HG02588 (cell line): Measurements from ENCODE around the gene USP37.
A peak's percentile ranks its signal among the peaks of the same experiment; 100 is the strongest.
"Not testable (repeated sequence)": the region's sequence is repeated elsewhere in the genome, so short reads cannot be mapped to it uniquely, and the experiment has no call there.

Source experiments
- ATAC-seq: cut with Tn5 transposase; IDR thresholded peaks from one replicate; pipeline ENCODE4 v1.9.1; 2021; ENCODE audit warnings: mild to moderate bottlenecking, moderate library complexity; ENCODE audit not compliant: unreplicated experiment

USP37 gene

DNA sequence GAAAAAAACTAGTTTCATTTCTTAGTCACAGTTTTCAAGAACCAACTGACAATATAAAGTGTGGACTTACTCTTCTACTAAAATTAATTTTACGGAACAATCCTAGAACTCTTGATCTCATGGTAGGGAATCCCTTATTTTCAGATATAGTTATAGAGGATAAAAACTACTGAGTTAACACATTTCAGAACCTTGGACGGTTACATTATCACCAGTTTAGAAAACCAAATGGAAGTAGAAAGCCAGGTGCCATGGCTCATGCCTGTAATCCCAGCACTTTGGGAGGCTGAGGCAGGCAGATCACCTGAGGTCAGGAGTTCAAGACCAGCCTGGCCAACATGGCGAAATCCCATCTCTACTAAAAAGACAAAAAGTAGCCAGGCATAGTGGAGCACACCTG is 13.9 kb downstream of the USP37 start:
- not testable (repeated sequence) for ATAC-seq

DNA sequence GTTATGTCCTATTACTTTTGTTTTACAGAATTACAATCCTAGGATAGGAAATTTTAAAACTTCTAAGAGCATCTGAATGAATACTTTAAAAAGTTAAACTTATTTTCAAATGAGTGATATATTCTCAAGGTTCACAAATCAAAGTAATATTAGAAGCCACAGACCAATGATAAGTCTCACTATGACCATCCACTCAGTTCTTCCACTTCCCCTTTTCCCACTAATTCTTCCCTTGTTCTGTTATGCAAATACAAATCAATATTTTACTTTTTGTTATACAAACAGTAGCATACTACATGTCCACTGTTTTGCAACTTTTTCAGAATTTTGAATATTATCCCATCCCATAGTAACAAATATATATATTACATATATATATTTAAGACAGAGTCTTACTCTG is 20.2 kb downstream of the USP37 start:
- ATAC-seq: no peak

DNA sequence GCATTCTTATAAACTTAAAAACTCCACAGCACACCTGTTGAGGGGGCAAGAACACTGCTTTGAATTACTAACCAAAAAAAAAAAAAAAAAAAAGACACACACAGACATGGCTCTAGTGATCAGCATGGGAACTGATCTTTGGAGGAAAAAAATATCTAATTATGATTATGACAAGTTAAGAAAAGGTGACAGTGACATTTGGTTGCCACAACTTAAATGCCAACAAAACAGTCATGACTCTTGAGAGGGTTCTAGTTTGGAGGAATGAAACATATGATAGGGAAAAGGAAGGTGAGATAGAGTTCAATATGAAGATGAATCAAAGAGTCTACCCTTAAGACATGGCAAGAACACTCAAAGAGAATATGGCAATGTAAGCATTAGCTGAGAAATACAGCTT is 20.6 kb downstream of the USP37 start:
- no peak for ATAC-seq

DNA sequence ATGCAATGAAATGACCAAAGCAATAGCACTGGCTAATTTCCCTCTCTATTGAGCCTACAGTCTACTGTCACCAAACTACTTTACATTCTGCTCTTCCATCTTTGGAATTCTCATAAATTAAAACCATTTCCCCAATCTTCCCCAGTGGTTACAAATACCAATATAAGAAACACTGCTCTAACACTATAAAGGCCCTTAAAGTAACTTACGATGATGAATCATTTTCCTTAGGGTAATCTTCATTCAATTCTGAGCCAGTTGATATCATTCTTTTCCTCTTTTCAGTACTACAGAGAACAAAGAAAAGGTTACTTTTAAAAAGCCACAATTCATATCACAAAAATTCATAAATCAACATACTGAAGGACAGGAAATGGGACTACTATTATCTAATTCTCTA is 22.1 kb downstream of the USP37 start:
- no peak for ATAC-seq

DNA sequence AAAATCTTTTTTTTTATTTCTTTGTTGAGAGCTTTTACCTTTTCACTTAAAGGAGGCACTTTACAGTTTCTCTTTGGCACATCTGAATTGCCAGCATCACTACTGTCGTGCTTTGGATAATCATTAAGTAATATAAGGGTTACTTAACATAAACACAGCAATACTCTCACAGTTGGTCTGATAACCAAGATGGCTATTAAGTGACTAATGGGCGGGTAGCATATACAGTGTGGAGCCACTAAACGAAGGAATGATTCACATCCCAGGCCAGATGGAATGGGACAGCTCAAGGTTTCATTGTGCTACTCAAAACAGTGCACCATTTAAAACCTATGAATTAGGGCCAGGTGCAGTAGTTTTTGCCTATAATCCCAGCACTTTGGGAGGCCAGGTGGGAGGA is 28.1 kb downstream of the USP37 start:
- ATAC-seq: no peak

DNA sequence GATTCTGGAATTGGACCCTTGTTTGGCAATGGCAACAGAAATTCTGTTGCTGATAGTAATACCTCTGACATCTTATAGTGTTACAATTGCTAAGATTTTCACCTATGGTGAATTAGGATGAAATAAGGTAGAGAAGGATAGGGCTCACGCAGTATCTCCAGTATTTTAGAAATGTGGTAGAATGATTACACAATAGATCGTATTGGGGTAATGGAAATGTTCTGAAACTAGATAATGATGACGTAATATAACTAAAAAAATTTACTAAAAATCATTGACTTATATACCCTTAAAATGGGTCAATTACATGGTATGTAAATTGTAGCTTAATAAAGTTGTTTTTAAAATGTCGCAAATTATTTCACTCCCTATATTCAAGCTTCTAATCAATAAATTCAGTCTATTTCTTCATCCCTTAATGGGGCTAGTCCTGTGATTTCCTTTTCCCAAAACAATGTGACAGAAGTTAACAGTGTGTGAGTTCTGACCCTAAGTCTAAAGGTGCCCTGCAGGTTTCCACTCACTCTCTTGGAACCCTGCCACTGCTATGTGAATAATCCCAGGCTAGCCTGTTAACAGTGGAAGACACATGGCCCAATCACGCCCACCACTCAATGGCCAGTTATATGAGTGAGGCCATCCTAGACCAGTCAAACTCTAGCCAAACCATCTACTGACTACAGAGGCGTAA is 31.2 kb downstream of the USP37 start:
- ATAC-seq: no peak

DNA sequence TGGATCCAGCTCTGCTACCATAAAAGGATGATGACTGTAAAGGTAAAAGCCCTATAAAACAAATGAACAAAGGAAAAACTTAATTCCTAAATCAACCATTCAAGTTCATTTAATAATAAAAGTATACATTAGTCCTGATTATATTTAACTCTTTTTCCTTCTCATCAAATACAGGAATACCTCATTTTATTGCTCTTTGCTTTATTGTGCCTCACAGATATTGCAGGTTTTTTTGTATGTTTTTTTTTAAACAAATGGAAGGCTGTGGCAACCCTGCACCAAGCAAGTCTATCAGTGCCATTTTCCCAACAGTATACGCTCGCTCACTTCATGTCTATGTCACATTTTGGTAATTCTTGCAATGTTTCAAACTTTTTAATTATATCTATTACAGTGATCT is 38.2 kb downstream of the USP37 start:
- no peak for ATAC-seq

DNA sequence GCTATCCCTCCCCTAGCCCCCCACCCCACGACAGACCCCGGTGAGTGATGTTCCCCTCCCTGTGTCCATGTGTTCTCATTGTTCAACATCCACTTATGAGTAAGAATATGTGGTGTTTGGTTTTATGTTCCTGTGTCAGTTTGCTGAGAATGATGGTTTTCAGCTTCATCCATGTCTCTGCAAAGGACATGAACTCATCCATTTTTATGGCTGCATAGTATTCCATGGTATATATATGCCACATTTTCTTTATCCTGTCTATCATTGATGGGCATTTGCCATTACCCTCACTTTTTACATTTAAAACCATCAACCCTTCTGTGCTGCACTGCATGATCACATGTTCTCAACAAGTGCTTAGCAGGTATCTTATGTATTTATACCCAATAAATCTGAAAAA is 39.7 kb downstream of the USP37 start:
- ATAC-seq: not testable (repeated sequence)

DNA sequence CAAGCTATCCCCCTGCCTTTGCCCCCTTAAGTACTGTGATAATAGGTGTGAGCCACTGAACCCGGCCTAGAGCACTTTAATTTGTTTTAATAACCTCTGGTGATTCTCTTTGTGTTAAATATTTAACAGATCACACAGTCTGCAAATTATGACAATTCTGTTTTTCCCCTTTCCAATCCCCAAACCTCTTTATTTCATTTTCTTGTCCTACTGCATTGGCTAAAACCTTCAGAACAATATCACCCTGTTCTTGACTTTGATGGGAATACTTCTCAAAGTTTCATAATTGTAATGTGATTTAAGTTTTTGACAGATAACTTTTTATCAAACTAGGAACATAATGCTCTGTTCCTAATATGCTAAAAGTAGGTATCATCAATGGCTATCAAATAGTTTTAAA is 44.5 kb downstream of the USP37 start:
- ATAC-seq: no peak

DNA sequence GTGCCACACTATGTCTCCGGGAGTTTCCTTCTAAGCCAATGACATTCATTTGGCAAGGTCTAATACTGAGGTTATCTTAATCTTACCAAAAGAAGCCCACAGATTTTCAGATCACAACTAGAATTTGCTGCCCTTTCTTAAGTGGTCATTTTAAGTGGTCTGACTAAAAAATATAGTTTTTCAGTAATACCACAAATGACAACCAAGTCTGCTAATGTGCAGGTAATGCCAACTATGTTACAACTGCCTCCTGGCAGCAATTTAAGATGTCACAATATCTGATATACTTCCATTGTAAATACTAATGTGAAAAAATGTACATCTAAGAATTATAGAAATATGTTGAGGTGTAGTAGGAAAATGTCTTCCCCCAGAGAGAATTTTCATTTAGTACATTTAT is 49.3 kb downstream of the USP37 start:
- no peak for ATAC-seq

DNA sequence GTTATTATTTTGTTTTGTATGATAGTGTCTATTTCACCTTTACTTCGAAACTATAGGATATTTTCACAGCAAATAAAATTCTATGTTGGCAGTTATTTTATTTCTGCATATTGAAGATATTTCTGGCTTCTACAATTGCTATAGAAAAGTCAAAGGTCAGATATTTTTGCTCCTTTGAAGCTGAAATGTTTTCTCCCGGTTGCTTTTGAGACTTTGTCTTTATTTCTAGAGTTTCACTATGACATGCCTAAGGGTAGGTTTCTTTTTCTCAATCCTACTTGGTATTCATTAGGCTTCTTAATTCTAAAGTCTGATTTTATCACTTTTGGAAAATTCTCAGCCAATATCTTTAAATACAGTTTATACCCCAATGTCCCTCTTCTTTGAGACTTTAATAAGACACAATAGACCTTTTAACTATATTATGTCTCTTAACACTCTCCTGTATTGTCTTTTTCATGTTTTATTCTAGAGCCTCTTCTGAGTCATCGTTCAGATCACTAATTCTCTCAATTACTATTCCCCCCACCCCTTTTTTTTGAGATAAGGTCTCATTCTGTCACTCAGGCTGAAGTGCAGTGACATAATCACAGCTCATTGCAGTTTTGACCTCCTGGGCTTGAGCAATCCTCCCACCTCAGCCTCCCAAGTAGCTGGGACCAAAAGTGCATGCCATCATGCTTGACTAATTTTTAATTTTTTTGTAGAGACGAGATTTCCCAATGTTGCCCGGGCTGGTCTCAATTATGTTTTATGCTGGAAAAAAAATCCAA is 50.5 kb downstream of the USP37 start:
- peak; percentile 46 for ATAC-seq

DNA sequence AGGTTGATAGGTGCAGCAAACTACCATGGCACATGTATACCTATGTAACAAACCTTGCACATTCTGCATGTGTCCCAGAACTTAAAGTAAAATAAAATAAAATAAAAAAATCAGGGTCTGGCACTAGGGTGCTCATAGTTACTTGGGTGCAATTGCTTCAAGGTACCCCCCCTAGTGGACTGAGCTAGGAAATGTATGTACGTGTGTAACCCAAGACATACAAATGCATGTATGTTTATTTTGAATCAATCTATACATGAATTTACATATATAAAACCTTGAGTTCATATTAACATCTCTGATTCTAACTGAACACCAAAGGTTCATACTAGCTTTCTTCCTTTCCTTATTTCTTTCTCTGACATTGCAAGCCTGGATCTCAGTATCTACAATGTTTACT is 51.5 kb downstream of the USP37 start:
- no peak for ATAC-seq

DNA sequence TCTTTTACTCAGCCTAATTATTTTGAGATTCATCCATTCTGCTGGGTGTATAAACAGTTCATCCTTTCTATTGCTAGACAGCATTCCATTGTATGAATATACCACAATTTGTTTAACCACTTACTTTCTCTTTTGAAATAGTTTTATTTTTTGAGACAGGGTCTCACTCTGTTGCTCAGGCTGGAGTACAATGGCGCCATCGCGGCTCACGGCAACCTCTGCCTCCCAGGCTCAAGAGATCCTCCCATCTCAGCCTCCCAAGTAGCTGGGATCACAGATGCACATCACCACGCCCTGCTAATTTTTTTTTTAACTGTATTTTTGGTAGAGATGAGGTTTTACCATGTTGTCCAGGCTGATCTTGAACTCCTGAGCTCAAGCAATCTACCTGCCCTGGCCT is 54.5 kb downstream of the USP37 start:
- ATAC-seq: no peak

DNA sequence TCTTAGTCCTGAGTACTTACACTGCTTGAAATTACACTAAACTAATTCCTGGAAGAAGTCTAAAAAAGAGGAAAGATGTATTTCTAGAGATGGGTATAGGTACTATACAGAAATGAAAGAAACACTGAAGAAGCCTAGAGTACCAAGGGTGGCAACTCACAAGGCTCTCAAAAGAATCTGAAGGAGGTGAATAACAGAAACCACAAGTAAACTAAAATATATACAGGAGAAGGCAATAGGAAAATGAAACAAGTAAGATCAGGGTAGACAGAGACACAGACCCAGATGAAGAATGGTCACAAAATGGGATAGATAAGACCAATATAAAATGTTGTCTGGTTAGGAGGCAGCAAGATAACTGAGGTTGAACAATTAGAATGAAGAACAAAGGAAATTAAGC is 59.9 kb downstream of the USP37 start:
- no peak for ATAC-seq

DNA sequence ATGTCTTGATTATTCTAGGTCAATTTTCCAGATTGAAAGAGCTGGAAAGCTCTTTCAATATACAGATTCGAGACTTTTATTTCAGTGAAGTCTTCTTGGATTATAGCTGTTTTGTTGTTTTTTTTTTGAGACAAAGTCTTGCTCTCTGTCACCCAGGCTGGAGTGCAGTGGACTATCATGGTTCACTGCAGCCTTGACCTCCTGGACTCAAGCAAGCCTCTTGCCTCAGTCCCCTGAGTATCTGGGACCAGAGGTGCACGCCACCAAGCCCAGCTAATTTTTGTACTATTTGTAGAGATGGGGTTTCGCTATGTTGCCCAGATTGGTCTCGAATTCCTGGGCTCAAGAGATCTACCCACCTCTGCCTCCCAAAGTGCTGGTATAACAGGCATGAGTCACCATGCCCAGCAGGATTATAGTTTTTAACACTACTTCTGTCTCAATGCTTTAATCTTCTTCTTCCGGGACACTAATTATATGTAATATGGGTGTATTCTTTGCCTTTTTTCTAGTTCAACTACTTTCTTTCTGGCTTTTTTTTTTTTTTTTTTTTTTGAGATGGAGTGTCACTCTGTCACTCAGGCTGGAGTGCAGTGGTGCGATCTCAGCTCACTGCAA is 62.3 kb downstream of the USP37 start:
- ATAC-seq: no peak

DNA sequence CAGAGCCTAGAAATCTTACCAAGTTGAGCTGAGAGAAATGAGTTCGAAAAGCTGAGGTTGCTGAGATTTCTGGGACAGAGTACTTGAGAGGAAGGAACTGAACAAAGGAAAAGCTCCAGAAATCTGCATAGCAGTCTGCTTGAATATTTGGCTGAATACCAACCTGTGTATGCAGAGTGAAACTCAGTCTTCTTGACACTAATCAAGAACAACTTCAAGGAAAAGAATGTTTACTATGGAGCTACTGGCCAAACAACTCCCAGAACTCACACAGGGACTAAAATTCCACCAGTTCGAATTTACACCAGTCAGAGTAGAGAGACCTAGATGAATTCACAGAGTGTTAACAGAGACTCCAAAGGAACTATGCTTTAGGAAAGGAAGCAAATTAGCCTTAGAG is 66.5 kb downstream of the USP37 start:
- ATAC-seq: no peak

DNA sequence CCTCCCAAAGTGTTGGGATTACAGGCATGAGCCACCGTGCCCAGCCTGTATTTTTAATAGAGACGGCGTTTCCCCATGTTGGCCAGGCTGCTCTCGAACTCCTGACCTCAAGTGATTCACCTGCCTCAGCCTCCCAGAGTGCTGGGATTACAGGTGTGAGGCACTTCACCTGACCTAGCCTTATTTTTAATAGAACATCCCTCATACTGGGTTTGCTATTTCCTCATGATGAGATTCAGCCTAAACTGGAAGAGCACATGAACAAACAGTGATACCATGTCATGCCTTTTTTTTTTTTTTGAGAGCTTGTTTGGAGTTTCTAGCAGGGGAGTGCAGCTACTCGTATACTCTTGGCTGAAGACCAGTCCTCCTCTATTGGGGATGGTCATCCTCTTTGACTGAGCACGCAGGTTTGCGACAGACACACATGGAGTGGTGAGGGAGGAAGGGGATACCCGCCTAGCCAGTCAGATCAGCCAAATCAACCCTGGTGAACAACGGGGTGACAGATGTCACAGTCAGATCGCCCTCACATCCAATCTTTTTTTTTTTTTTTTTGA is 67.6 kb downstream of the USP37 start:
- no peak for ATAC-seq

DNA sequence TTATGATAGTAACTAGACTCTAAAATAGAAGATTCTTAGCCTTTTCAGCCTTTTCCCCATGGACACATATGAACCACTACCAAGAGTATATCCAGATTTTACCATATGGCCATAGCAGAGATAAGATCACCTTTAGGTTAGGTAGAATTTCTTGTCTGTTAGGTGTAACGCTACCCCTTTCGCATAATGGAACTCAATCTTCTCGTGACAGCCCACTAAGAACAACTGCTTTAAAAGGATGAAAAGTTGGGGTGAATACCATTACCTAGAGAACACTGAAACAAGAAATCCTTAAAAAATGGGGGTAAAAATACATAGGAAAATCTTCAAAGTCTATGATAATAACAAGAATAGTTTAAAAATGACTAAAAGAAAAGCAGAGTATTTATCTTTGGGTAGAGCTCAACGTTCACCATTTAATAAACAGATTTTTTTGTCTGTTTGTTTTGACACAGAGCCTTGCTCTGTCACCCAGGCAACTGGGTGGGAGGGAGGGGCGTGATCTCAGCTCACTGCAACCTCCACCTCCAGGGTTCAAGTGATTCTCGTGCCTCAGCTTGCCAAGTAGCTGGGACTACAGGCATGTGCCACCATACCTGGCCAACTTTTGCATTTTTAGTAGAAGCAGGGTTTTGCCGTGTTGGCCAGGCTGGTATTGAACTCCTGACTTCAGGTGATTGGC is 82.0 kb downstream of the USP37 start:
- no peak for ATAC-seq

DNA sequence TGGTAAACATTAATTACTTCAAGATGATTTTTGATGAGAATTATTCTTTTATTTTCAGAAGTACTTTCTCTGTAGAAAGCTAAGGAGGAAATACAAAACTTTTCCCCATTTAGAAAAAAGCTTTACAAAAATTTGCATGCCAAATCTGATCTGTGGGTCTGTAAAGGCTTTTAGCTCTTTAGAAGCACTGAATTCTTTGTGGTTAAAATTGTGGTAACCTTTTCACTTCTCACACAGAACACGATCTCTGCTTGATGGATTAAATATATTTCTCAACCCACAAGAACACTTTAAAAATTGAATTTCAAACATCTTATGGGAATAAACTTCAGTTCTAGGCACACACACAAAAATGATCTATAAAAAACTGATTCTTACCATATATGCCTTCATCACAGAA is 85.5 kb downstream of the USP37 start:
- ATAC-seq: no peak

DNA sequence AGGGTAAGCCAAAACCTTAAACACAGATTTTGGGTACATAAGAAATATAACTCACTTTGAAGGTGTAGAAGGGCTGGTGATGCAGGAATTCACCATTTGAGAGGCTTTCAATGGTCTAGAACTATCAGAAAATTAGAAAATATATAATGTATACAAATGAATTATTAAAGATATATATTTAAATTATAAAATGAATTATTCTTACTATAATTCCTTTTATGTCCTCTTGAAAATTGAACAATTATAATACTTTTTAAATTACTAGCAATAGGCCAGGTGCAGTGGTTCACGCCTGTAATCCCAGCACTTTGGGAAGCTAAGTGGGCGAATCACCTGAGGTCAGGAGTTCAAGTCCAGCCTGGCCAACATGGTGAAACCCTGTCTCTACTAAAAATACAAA is 88.6 kb downstream of the USP37 start:
- no peak for ATAC-seq

DNA sequence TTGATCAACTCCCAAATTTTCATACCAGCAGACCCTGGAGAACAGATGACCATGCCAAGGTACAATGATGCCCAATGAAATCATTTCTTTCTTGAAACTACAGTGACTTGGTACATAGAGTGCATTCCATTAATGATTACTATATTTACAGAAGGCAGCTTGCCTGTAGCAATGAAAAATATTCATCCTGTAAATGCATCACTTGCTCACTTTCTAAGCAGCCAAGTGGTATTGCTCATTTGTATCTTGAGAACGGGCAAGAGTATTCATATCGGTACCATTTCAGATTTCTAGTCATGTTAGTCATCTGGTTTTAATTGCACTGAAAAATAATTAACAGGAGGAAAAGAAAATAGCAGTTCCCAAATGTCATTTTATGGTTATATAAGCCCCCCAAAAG is 89.6 kb downstream of the USP37 start:
- no peak for ATAC-seq
